ENCODE results near the gene PCDH9. TPM values are rescaled to one million over a fixed set of nuclear protein-coding genes. Genes with fewer than 3 reads are reported as not detected.

Gene PCDH9
- total and polyA plus RNA-seq, 2 of the 4 experiments (the other 2 are of a cell fraction) = 2.2 to 10.2 TPM

- Histone ChIP-seq H3K4me2 (ENCODE audit: low read depth, low read length) (no peak overlapping the region), H3K9me1 (ENCODE audit: insufficient read depth, low read length) (no peaks in the 10 kb centered on the region), H4K20me1 (ENCODE audit: insufficient read depth, low read length) (no peaks in the 10 kb centered on the region), H3K27me3 (ENCODE audit: control insufficient read depth, insufficient read depth, low read length) (no peaks in the 10 kb centered on the region), H2BK120ac (ENCODE audit: low read depth, low read length) (no peak overlapping the region), H3K4ac (ENCODE audit: low read depth, low read length) (no peak overlapping the region), H2BK15ac (ENCODE audit: low read depth, low read length) (no peak overlapping the region), H4K5ac (ENCODE audit: low read depth, low read length) (no peak overlapping the region), H3K4me1 (ENCODE audit: control insufficient read depth, insufficient read depth, low read length) (no peaks in the 10 kb centered on the region), H3K56ac (ENCODE audit: extremely low read depth, insufficient read depth, low read length) (no peak overlapping the region), H4K91ac (ENCODE audit: insufficient read depth, low read depth, low read length) (no peak overlapping the region), H3K36me3 (ENCODE audit: control insufficient read depth, insufficient read depth, low read length) (no peaks in the 10 kb centered on the region), H3K14ac (replicated peaks; ENCODE audit: low read depth, low read length) (no peak overlapping the region), H3K18ac (ENCODE audit: low read depth, low read length) (no peak overlapping the region), H2AK9ac (replicated peaks; ENCODE audit: low read depth, low read length, poor library complexity) (no peak overlapping the region), H3K27ac (ENCODE audit: insufficient read depth, low read length) (no peak overlapping the region), H3K4me3 (ENCODE audit: insufficient read depth, low read depth, low read length) (no peak overlapping the region), H2BK20ac (ENCODE audit: low read depth, low read length) (no peak overlapping the region), H2BK5ac (ENCODE audit: low read depth, low read length, poor library complexity, severe bottlenecking) (no peak overlapping the region), H3K9me3 (ENCODE audit: control insufficient read depth, insufficient read depth, low read length) (no peaks in the 10 kb centered on the region), H4K8ac (ENCODE audit: low read depth in 2 of 2, low read length in 2 of 2) (no peak overlapping the region), H3K9ac (ENCODE audit: low read depth, low read length) (no peak overlapping the region), H3K23ac (ENCODE audit: low read depth, low read length) (no peak overlapping the region), H2AK5ac (ENCODE audit: low read depth, low read length) (no peak overlapping the region), H2AFZ (replicated peaks; ENCODE audit: low read length, poor library complexity) (no peak overlapping the region), H3K79me1 (ENCODE audit: low read depth in 1 of 2, low read length in 2 of 2) (no peaks in the 10 kb centered on the region)
- CTCF ChIA-PET = no interaction called here
- intact Hi-C loops (cut with micrococcal nuclease) (no loop called here), in situ Hi-C loops (cut with MboI; ENCODE audit: low sequenced_read_pairs) (no loop called here), dilution Hi-C loops (cut with HindIII; ENCODE audit: low sequenced_read_pairs, unreplicated experiment) (no loop called here)
- BruUV-seq (replicated peaks) = no TSS peak
- TF ChIP-seq MXI1 (IDR thresholded peaks at IDR 0.05; ENCODE audit: borderline replicate concordance, low read depth, low read length) (no peak), RAD21 (IDR thresholded peaks at IDR 0.05; ENCODE audit: low read length) (no peak), BHLHE40 (IDR thresholded peaks at IDR 0.05; ENCODE audit: low read depth, low read length) (no peak), MAZ (IDR thresholded peaks at IDR 0.05; ENCODE audit: borderline replicate concordance, low read depth, low read length) (no peak), MAFK (IDR thresholded peaks at IDR 0.05; ENCODE audit: low read depth, low read length) (no peak), POLR2A (IDR thresholded peaks at IDR 0.05; ENCODE audit: low read depth, low read length) (no peak), SMC3 (IDR thresholded peaks at IDR 0.05; ENCODE audit: low read depth, low read length) (no peak), RFX5 (IDR thresholded peaks at IDR 0.05; ENCODE audit: low read depth, low read length) (no peak), USF2 (IDR thresholded peaks at IDR 0.05; ENCODE audit: low read depth, low read length) (no peak), CEBPB (IDR thresholded peaks at IDR 0.05; ENCODE audit: low read depth, low read length) (no peak), RCOR1 (IDR thresholded peaks at IDR 0.05; ENCODE audit: insufficient replicate concordance, low read length) (no peak), CTCF (conservative IDR thresholded peaks at IDR 0.05; ENCODE audit: low read depth, low read length) (no peak), NFE2L2 (IDR thresholded peaks at IDR 0.05; ENCODE audit: low read depth, low read length) (no peak), ELK1 (IDR thresholded peaks at IDR 0.05; ENCODE audit: borderline replicate concordance, low read depth, low read length) (no peak), CHD1 (IDR thresholded peaks at IDR 0.05; ENCODE audit: low read depth, low read length) (no peak), FOS (IDR thresholded peaks at IDR 0.05; ENCODE audit: low read depth, low read length) (no peak)
- POLR2A ChIA-PET (ENCODE audit: unreplicated experiment) = no interaction called here
- WGBS, 2 experiments (ENCODE audit: extremely low coverage in 2 of 2, insufficient read length in 1 of 2) = no CpG with 5 or more reads among the region's 5 CpGs
- no peak for ATAC-seq (ENCODE audit: low read depth)
- DNase-seq = no peak
Measured at GRCh38 chr13:66803013-66803807, 426.9 kb downstream of the PCDH9 start.

Data from IMR-90 (cell line).